ENCODE results near the gene ZCCHC7.

DNA sequence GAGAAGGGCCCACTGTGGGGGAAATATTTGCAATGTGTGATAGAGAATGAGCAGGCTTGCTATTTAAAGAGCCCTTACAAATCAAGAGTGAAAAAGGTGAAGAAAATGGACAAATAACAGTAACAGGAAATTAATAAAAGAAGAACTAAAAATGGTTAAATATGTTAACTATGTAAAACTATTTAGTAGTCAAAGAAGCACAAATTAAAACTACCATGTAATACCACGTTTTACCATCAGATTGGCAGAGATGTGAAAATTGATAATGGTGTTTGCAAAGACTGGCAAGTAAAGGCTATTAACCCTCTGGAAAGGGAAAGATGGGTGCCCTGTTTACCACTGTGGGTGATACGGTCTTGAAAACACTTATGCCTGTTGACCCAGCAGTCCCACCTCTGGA, 279.0 kb downstream of the ZCCHC7 start:
- TF ChIP-seq, protein P1, sequence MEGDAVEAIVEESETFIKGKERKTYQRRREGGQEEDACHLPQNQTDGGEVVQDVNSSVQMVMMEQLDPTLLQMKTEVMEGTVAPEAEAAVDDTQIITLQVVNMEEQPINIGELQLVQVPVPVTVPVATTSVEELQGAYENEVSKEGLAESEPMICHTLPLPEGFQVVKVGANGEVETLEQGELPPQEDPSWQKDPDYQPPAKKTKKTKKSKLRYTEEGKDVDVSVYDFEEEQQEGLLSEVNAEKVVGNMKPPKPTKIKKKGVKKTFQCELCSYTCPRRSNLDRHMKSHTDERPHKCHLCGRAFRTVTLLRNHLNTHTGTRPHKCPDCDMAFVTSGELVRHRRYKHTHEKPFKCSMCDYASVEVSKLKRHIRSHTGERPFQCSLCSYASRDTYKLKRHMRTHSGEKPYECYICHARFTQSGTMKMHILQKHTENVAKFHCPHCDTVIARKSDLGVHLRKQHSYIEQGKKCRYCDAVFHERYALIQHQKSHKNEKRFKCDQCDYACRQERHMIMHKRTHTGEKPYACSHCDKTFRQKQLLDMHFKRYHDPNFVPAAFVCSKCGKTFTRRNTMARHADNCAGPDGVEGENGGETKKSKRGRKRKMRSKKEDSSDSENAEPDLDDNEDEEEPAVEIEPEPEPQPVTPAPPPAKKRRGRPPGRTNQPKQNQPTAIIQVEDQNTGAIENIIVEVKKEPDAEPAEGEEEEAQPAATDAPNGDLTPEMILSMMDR (conservative IDR thresholded peaks at IDR 0.05; ENCODE audit: low read depth, low read length) = no peak
- TF ChIP-seq EZH2 (IDR thresholded peaks at IDR 0.05; ENCODE audit: borderline replicate concordance, low read depth, low read length, poor library complexity, severe bottlenecking) = no peak

Data from A673 (cell line).